ENCODE measurements around the gene CYP4F11. TPM values are rescaled to one million over a fixed set of nuclear protein-coding genes. Genes with fewer than 3 reads are reported as not detected.

CYP4F11 gene
- total and polyA plus RNA-seq, 2 of the 4 experiments (the other 2 are of a cell fraction): not detected

Small RNA genes lying within 50 kb of the gene (microRNA-seq; reads per million reads assigned to microRNA genes)
- not detected for gene CYP4F36P (ENCODE audit: insufficient read depth, insufficient read length)

Small RNA genes lying within 50 kb of the gene (small RNA-seq; reads per million reads assigned to genes)
- 0 reads per million in 5 experiments for gene CYP4F36P

Other genes starting within 250 kb of the CYP4F11 start
- not detected in 2 replicates for gene OR10H2, start 206.5 kb downstream of the CYP4F11 start, total RNA-seq (2012; rRNA removed)
- gene OR10H2, start 206.5 kb downstream of the CYP4F11 start, polyA plus RNA-seq (2012; rRNA removed): not detected in 2 replicates
- gene OR10H3, start 196.5 kb downstream of the CYP4F11 start, total RNA-seq (2012; rRNA removed): not detected in 2 replicates
- gene OR10H3, start 196.5 kb downstream of the CYP4F11 start, polyA plus RNA-seq (2012; rRNA removed): not detected in 2 replicates
- gene OR10H5, start 146.9 kb downstream of the CYP4F11 start, total RNA-seq (2012; rRNA removed): not detected in 2 replicates
- gene OR10H5, start 146.9 kb downstream of the CYP4F11 start, polyA plus RNA-seq (2012; rRNA removed): not detected in 2 replicates
- not detected in 2 replicates for gene OR10H1, start 118.9 kb downstream of the CYP4F11 start, total RNA-seq (2012; rRNA removed)
- gene OR10H1, start 118.9 kb downstream of the CYP4F11 start, polyA plus RNA-seq (2012; rRNA removed): not detected in 2 replicates
- not detected in 2 replicates for gene CYP4F2, start 36.5 kb downstream of the CYP4F11 start, total RNA-seq (2012; rRNA removed)
- not detected in 2 replicates for gene CYP4F2, start 36.5 kb downstream of the CYP4F11 start, polyA plus RNA-seq (2012; rRNA removed)
- not detected in 2 replicates for gene OR10H4, start 14.5 kb upstream of the CYP4F11 start, total RNA-seq (2012; rRNA removed)
- gene OR10H4, start 14.5 kb upstream of the CYP4F11 start, polyA plus RNA-seq (2012; rRNA removed): not detected in 2 replicates
- gene TPM4, start 142.0 kb upstream of the CYP4F11 start, total RNA-seq (2012; rRNA removed): 1,075 and 1,562 TPM in 2 replicates
- 1,160 and 1,218 TPM in 2 replicates for gene TPM4, start 142.0 kb upstream of the CYP4F11 start, polyA plus RNA-seq (2012; rRNA removed)
- 135 and 158 TPM in 2 replicates for gene RAB8A, start 177.4 kb upstream of the CYP4F11 start, total RNA-seq (2012; rRNA removed)
- 61.8 and 64.5 TPM in 2 replicates for gene RAB8A, start 177.4 kb upstream of the CYP4F11 start, polyA plus RNA-seq (2012; rRNA removed)
- gene HSH2D, start 209.2 kb upstream of the CYP4F11 start, total RNA-seq (2012; rRNA removed): not detected in 2 replicates
- not detected in 2 replicates for gene HSH2D, start 209.2 kb upstream of the CYP4F11 start, polyA plus RNA-seq (2012; rRNA removed)
- gene CIB3, start 239.0 kb upstream of the CYP4F11 start, total RNA-seq (2012; rRNA removed): not detected in 2 replicates
- gene CIB3, start 239.0 kb upstream of the CYP4F11 start, polyA plus RNA-seq (2012; rRNA removed): not detected in 2 replicates

Data from IMR-90 (cell line).